Mesenteric fat pad (tissue), 1 donor: ENCODE data around the gene DAB2. TPM values are rescaled to one million over a fixed set of nuclear protein-coding genes. Genes with fewer than 3 reads are reported as not detected.
"Not testable (repeated sequence)": the region's sequence is repeated elsewhere in the genome, so short reads cannot be mapped to it uniquely, and the experiment has no call there.

Experiments used
- DNase-seq: peaks from one replicate; pipeline ENCODE4 v3.0.0-alpha.2; 2020; ENCODE audit warnings: low spot score
- total RNA-seq: library from RNA; stranded (reverse); fragmentation: NEBNext Ultra II Directional; extraction: Animal tissue kit (Norgen Biotek cat#: 25700); gene quantifications from one replicate; pipeline ENCODE4 v1.2.1, GENCODE V29; 2021
- donor health status: DM: yes; HTN: yes; CAD: no.

The DAB2 gene
- total RNA-seq, 1 donor from 2014 or later: 221 TPM

DNA sequence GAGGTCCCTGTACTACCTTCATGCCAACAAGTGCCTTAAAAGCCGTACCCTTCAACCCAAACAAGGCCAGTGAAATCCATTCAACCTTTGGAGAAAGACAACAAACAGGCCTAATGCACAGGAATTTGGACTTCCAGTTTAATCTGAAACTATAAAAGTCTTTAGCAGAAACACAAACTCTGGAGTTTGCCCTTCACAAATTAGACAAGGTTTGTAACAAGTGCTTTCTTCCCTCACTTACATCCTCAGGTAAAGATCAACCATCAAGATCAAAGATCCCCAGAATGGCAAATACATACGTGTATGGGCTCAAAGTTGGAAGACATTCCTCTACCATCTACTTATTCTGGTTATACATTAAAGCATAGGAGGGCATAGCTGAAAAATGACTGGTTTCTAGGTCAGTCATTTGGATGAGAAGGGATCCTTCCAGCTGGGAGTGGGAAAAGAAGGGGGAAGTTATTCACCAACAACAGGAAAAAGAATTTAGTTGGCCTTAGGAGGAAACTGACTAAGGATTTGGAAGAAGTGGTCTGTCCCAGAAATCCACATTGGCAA, 2.0 kb downstream of the DAB2 start:
- DNase-seq: no peak

- DNase-seq: no peak
Observed at GRCh38 chr5:39422036-39422606, 2.7 kb downstream of the DAB2 start.

- no peak for DNase-seq
Observed at GRCh38 chr5:39420482-39421145, 4.2 kb downstream of the DAB2 start.

- no peak for DNase-seq
Observed at GRCh38 chr5:39419796-39420195, 5.0 kb downstream of the DAB2 start.

DNA sequence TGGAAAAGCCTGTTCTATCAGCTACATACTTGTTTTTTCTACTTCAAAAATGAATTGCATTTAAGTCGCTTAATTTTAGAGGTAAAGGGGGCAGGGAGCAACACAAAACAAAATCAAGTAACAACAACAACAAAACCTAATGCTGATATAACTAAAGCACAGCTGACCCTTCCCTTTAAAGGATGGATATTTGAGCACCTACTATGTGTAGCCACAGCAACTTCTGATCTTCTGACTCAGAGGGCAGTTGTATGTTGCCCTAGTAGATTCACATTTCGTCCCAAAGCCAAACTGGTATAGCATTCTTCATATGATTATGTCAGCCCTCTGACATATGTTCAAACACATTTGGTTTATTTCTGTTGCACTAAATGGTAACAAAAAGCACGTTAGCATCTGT, 6.8 kb downstream of the DAB2 start:
- no peak for DNase-seq

GRCh38 chr5:39415201-39415600, 9.6 kb downstream of the DAB2 start:
- no peak for DNase-seq

DNA sequence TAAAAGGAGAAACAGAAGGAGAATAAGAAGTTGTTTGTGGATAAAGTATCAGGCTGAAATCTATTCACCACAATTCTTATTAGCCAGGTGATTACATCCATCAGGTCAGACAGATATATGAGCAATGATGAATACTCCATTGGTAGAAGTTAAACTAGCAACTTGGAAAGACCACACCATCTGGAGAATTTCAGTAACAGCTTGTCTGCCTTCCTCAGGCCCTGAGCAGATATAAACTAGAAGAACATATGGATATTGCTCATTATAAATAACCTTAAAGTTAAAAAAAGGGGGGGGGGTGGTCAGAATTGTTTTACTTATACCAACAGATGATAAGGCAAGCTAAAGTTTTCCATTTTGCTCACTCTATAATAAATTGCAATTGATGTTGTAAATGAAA, 10.4 kb downstream of the DAB2 start:
- DNase-seq: no peak

DNA sequence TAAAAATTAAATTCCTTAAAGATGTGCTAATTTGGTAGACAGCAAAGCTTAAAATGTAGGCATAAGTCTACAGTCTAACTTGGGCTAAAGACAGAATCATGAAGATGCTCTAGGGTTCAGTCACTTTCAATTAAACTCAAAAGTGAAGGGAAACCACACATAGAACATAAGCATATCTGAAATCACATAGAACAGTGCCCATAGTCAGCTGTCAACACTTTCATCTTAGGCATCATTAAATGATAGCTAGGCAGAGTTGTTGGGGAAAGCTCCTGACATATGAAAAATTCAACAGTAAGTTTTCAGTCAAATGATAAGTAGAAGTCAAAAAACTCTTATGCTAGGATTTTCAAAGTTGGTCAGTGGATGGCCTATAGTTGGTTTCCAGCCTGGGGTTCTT, 11.0 kb downstream of the DAB2 start:
- no peak for DNase-seq

DNA sequence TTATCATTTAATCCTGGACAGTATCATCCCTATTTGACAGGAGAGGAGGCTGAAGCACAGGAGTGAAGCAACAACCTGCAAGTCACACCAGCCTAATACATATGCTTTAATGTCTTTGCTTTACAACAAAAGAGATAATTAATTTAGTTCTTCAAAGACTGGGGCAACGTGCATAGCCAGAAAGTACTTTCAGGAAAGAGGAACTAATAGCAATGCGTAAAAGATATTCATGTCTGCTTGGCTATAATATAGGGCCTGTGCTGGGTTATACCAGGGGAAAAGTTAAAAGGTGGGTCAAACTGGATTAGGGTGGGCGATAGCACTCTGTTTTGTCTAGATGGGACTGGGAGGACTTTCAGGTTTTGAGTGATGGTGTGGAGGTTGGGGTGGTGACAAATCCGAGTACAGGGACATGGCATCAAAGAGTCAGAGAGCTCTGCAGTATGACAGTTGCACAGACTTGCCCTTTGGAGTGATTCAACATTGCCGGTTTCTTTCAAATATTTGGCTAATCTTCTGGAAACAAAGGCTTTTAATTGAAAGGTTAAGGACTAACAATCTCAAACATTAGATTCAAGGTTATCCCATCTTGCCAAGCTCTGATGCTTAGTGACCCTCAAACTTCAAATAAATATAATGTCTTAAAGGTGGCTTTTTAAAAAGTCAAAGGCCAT, 11.9 kb downstream of the DAB2 start:
- DNase-seq: no peak

- DNase-seq: no peak
Observed at GRCh38 chr5:39411985-39412384, 12.8 kb downstream of the DAB2 start.

GRCh38 chr5:39411061-39411460, 13.7 kb downstream of the DAB2 start:
- DNase-seq: no peak

DNA sequence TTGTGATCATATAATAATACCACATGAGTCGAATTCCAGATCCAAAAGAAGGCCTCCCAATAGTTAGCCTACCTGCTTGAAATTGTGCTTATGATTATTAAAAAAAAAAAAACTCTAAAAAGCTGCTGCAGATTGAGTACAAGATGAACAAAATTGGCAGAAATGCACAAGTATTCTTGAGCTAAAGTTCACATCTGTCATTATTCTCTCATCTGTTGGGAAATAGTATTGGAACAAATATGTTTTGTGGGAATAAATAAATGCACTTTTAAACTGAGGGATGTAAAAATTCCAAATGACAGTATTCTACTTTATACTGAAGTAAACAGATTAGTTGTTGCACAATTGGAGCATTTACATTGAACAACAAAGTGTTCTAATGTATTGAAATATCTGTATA, 15.7 kb downstream of the DAB2 start:
- DNase-seq: no peak

- DNase-seq: no peak
Observed at GRCh38 chr5:39405083-39405843, 19.5 kb downstream of the DAB2 start.

GRCh38 chr5:39403761-39404160, 21.0 kb downstream of the DAB2 start:
- not testable (repeated sequence) for DNase-seq

DNA sequence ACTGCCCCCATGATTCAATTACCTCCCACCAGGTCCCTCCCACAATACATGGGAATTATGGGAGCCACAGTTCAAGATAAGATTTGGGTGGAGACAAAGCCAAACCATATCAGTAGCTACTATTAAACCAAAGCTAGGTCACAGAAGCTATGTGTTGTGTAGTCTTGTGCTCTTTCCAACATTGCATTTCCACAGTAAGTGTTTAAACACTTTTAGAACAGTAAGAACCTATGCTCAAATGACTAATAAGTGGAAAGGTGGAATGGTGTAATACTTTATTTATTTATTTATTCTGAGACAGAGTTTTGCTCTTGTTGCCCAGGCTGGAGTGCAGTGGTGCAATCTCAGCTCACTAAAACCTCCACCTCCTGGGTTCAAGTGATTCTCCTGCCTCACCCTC, 22.6 kb downstream of the DAB2 start:
- not testable (repeated sequence) for DNase-seq

GRCh38 chr5:39400713-39401578, 23.8 kb downstream of the DAB2 start:
- DNase-seq: no peak

DNA sequence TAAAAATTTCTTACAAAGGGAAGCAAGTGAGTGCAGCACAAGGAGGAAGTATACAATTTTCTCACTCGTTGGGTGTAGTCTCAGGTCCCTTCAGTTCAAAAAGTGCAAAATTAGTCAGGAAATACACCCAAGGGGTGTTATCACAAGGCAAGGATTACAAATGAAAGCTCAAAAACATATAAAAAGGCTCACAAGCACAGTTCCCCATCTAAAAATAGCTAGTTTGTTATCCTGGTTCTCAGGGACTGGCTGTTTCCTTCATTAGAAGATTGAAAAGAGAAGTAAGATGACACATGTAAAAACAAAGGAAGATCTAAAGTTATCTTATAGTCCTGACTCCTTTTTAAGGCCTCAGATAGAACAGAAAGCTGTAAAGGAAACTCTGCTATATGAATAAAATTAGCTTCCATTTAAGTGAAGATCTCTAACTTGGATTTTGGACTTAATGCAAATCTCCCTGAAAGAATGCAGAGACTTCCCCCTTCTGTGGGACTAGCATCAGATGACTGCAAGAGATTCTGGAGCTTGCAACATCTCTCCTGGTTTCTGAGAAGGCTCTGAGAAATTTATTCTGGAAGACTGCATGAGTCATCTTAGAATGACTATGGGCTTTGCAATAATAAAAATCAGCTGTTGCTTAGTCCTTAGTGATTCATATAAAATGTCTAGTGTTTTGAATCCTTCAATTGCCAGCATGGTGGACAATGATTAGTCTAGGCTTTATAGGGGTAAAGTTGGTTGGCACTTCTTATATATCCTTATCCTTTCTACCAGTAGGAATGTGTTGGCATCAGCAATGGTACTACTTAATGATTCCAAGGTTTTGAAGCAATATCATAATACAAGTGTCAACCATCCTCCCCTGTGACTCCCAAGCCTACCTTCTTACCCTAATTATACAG, 25.4 kb downstream of the DAB2 start:
- DNase-seq: no peak

DNA sequence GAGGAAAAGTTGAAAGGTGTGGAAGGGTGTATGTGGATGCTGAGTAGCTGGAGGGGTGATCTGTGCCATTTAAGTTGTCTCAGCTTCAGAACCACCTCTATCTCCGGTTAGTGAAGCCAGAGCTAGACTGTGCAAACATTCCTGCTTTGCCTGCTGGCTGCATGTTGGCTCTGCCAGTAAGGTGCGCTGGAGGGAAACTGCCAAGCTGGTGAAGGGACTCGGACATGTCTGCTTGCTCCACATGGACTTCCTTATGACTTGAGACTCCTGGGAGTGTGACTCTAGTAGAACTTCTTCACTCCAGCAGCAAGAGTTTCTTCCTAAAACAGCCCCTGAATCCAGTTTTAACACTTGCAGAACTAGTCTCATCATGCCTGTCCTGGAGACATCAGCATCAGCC, 27.9 kb downstream of the DAB2 start:
- no peak for DNase-seq

DNA sequence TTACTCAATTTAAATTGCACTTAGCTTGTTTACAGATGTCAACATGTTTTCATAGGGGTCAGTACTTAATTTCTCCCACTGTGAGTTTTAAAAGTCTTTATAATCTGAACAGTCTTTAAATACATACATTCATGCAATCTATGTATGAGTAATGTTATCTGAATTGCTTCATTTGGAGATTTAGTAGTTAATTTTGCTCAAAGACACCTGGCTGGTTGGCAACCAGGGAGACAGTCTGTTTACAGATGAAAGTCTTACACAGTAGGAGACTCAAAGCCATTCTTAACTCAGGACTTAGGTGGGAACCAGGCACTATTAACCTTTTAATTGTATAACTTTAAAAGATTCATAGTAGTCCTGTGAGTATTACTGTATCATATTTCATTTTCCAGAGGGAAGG, 29.3 kb downstream of the DAB2 start:
- no peak for DNase-seq

GRCh38 chr5:39394946-39395345, 29.8 kb downstream of the DAB2 start:
- DNase-seq: no peak
